HL-60 (cell line): ENCODE results near the gene COL1A2.

ENCODE experiments used
- CTCF ChIP-seq: IDR thresholded peaks from one replicate; pipeline ENCODE4 v1.5.1; 2011; ENCODE audit warnings: low read length, control low read depth, inconsistent platforms; ENCODE audit not compliant: insufficient read depth
- POLR2AphosphoS5 ChIP-seq: IDR thresholded peaks from 2 replicates; pipeline ENCODE4 v1.6.1; 2012; ENCODE audit warnings: low read depth
- REST ChIP-seq: IDR thresholded peaks from 2 replicates; pipeline ENCODE4 v1.6.1; 2012; ENCODE audit warnings: low read depth; ENCODE audit not compliant: insufficient replicate concordance

GRCh38 chr7:94477878-94478277 is 83.2 kb downstream of the COL1A2 start:
- TF ChIP-seq CTCF (no peak), POLR2AphosphoS5 (no peak), REST (no peak)
